K562 (cell line): Measurements from ENCODE around the gene FERMT3. TPM values are rescaled to one million over a fixed set of nuclear protein-coding genes. Genes with fewer than 3 reads are reported as not detected.

ENCODE experiments used
- ATAC-seq: fragments of 200-7000 bp; cut with Tn5 transposase; 3 replicates; pipeline ENCODE4 v1.9.1; 2020; ENCODE audit warnings: moderate library complexity
- BruUV-seq: library from RNA; stranded (reverse); fragments of 400-500 nt; replicated peaks from 2 replicates; lab custom pipeline; 2021; lab: Mats Ljungman, UMichigan
- CTCF ChIA-PET: fragments of 300-600 bp; formaldehyde crosslinking; extraction: SDS; loops from one replicate; lab custom pipeline; 2021; ENCODE audit warnings: low intra/inter-chr PET ratio; lab: Yijun Ruan, JAX
- POLR2A ChIA-PET: fragments of 300-600, 350-650 bp; sonication (Branson Sonifier 250); formaldehyde crosslinking; extraction: SDS; loops from one replicate; lab custom pipeline; 2021; ENCODE audit warnings: antibody characterized with exemption, inconsistent platforms; lab: Yijun Ruan, JAX
- DNase-seq, 4 experiments: peaks; one replicate each; pipeline versions ENCODE4 v3.0.0 to v3.0.0-alpha.2; 2011 to 2018; ENCODE audit warnings: low spot score in 3 of 4, mixed read lengths in 3 of 4; ENCODE audit errors: extremely low read depth in 1 of 4
- FAIRE-seq: peaks from 2 replicates; lab custom pipeline; 2011; peaks lifted over from hg19 to GRCh38; lab: Jason Lieb, UNC
- H2AFZ ChIP-seq: 2 replicates; pipeline ENCODE4 v1.6.0; 2011; ENCODE audit warnings: low read depth, low read length, control low read depth, inconsistent platforms
- H3K27ac ChIP-seq: fragments of 200-600 bp; 3 replicates; pipeline ENCODE4 v1.8.0; 2011; ENCODE audit warnings: low read depth, mild to moderate bottlenecking, control low read depth, inconsistent platforms, low read length, moderate library complexity, mixed read lengths; ENCODE audit errors: extremely low read depth
- H3K27me3 ChIP-seq, 2 experiments: fragments of 300-600 bp in 1 of 2; 2 replicates in 1 of 2; 3 replicates in 1 of 2; pipeline versions ENCODE4 v1.6.0 to v1.8.0; 2011; ENCODE audit warnings: inconsistent platforms in 2 of 2, low read length in 2 of 2, mild to moderate bottlenecking in 1 of 2, mixed read lengths in 1 of 2, moderate library complexity in 1 of 2; ENCODE audit not compliant: control insufficient read depth in 2 of 2, insufficient read depth in 2 of 2
- H3K36me3 ChIP-seq: fragments of 300-600 bp; 3 replicates; pipeline ENCODE4 v1.8.0; 2011; ENCODE audit warnings: mild to moderate bottlenecking, low read length, inconsistent platforms; ENCODE audit not compliant: control insufficient read depth, insufficient read depth
- H3K4me1 ChIP-seq, 2 experiments: fragments of 200-600 bp in 1 of 2; replicated peaks in 1 of 2; 2 replicates in 1 of 2; 3 replicates in 1 of 2; pipeline versions ENCODE4 v1.5.1 to v1.8.0; 2011; ENCODE audit warnings: inconsistent platforms in 2 of 2, low read length in 2 of 2, mild to moderate bottlenecking in 1 of 2, mixed read lengths in 1 of 2, moderate library complexity in 1 of 2; ENCODE audit not compliant: control insufficient read depth in 2 of 2, insufficient read depth in 2 of 2
- H3K4me2 ChIP-seq: 2 replicates; pipeline ENCODE4 v1.6.1; 2011; ENCODE audit warnings: low read length, control low read depth, inconsistent platforms, mixed read lengths; ENCODE audit not compliant: insufficient read depth
- H3K4me3 ChIP-seq: fragments of 200-600 bp; sonication (generic), shearing (Covaris generic); 2 replicates; pipeline ENCODE4 v1.5.1; 2016; ENCODE audit warnings: control low read depth, inconsistent platforms
- H3K79me2 ChIP-seq: fragments of 200-600 bp; 3 replicates; pipeline ENCODE4 v1.8.0; 2011; ENCODE audit warnings: low read length, inconsistent platforms; ENCODE audit not compliant: control insufficient read depth, insufficient read depth
- H3K9ac ChIP-seq, 2 experiments: 2 replicates each; pipeline versions ENCODE4 v1.6.0 to v1.6.1; 2011; ENCODE audit warnings: low read depth in 2 of 2, low read length in 2 of 2, control low read depth in 1 of 2, inconsistent platforms in 1 of 2, mild to moderate bottlenecking in 1 of 2, mixed read lengths in 1 of 2; ENCODE audit not compliant: insufficient read depth in 1 of 2
- H3K9me1 ChIP-seq: one replicate; pipeline ENCODE4 v1.6.0; 2011; ENCODE audit warnings: inconsistent platforms, mild to moderate bottlenecking, low read length, moderate library complexity; ENCODE audit not compliant: control insufficient read depth, insufficient read depth
- H3K9me3 ChIP-seq: replicated peaks from 2 replicates; pipeline ENCODE4 v1.5.1; 2011; ENCODE audit warnings: low read depth, low read length, inconsistent platforms; ENCODE audit not compliant: control insufficient read depth, insufficient read depth
- H4K20me1 ChIP-seq: replicated peaks from 2 replicates; pipeline ENCODE4 v1.6.1; 2011; ENCODE audit warnings: low read length, inconsistent platforms, mixed read lengths; ENCODE audit not compliant: control insufficient read depth, insufficient read depth
- ARID2 ChIP-seq: fragments of 450-650 bp; IDR thresholded peaks from 2 replicates; pipeline ENCODE4 v1.6.1; 2017; ENCODE audit warnings: antibody characterized with exemption, mild to moderate bottlenecking
- ASH1L ChIP-seq: fragments of 450-650 bp; IDR thresholded peaks from 2 replicates; pipeline ENCODE4 v1.6.1; 2018; ENCODE audit warnings: borderline replicate concordance, mild to moderate bottlenecking, low read depth; ENCODE audit not compliant: partially characterized antibody
- BHLHE40 ChIP-seq: IDR thresholded peaks from 2 replicates; pipeline ENCODE4 v1.6.1; 2011; ENCODE audit warnings: low read length, improper control_type of control experiment
- CHD2 ChIP-seq: IDR thresholded peaks from 2 replicates; pipeline ENCODE4 v1.6.1; 2011; ENCODE audit warnings: low read depth, low read length
- GTF2F1 ChIP-seq: IDR thresholded peaks from 2 replicates; pipeline ENCODE4 v1.6.1; 2011; ENCODE audit warnings: low read depth, low read length, improper control_type of control experiment
- MEIS2 ChIP-seq: fragments of 450-650 bp; IDR thresholded peaks from 2 replicates; pipeline ENCODE4 v1.6.1; 2014; ENCODE audit warnings: mild to moderate bottlenecking; ENCODE audit not compliant: partially characterized antibody
- MXI1 ChIP-seq: IDR thresholded peaks from 2 replicates; pipeline ENCODE4 v1.6.1; 2011; ENCODE audit warnings: low read depth, mild to moderate bottlenecking, improper control_type of control experiment, low read length
- POLR2AphosphoS2 ChIP-seq: IDR thresholded peaks from 2 replicates; pipeline ENCODE4 v1.6.1; 2012; ENCODE audit warnings: low read length, improper control_type of control experiment
- ZNF408 ChIP-seq: fragments of 250-450 bp; sonication (Bioruptor Pico); IDR thresholded peaks from 2 replicates; pipeline ENCODE4 v1.4.0; 2020; ENCODE audit warnings: low read depth, mild to moderate bottlenecking, moderate library complexity
- WGBS: fragments of 100-300 bp; shearing (Covaris generic); methylation state at CpG from one replicate; pipeline ENCODE4 v1.1.6; 2016; ENCODE audit warnings: low coverage, mixed read lengths; ENCODE audit not compliant: insufficient coverage; ENCODE audit errors: missing lambda C conversion rate; 5-methylcytosine and 5-hydroxymethylcytosine counted together
- in situ Hi-C: fragments of 300-500 bp; cut with MboI; formaldehyde crosslinking; loops from 4 replicates; pipeline ENCODE4 v1.15.0; 2018; ENCODE audit warnings: inconsistent platforms, mixed read lengths
- intact Hi-C: fragments of 100-400 bp; cut with micrococcal nuclease; formaldehyde crosslinking; loops from 2 replicates; pipeline ENCODE4 v1.14.2; 2022
- polyA plus RNA-seq, 8 experiments: library from polyadenylated mRNA; depleted of rRNA in 4 of 8; stranded (reverse) in 5 of 8; unstranded in 3 of 8; fragments of >200 nt; fragmentation: Nextera tagmentation in 2 of 8; fragmentation: Illumina TruSeq in 1 of 8; extraction: Ambion mirVana in 2 of 8; extraction: Trizol in 1 of 8; gene quantifications; 2 replicates each; pipeline versions ENCODE4 v1.2.1 to v1.2.3, GENCODE V29; 2011 to 2014; ENCODE audit warnings: inconsistent platforms in 1 of 8, missing spikeins in 1 of 8
- total RNA-seq, 7 experiments: library from RNA; depleted of rRNA in 6 of 7; stranded (reverse); fragments of >200 nt in 6 of 7; fragmentation: Illumina TruSeq in 2 of 7; extraction: Trizol in 2 of 7; gene quantifications; 2 replicates each; pipeline versions ENCODE4 v1.2.1 to v1.2.3, GENCODE V29; 2011 to 2021; ENCODE audit warnings: low replicate concordance in 1 of 7
- TF ChIP-seq, protein P1 (sequence below), 2 experiments: IDR thresholded peaks in 1 of 2; conservative IDR thresholded peaks in 1 of 2; 2 replicates each; pipeline ENCODE4 v1.6.1; 2016; ENCODE audit warnings: low read depth in 2 of 2, mild to moderate bottlenecking in 1 of 2, missing compliant biosample characterization in 1 of 2, missing genetic modification characterization in 1 of 2, moderate library complexity in 1 of 2
- TF ChIP-seq, protein P2 (sequence below): fragments of 200-800 bp; sonication (Bioruptor generic); IDR thresholded peaks from 2 replicates; pipeline ENCODE4 v1.6.1; 2017; ENCODE audit warnings: missing genetic modification characterization, missing compliant biosample characterization
- TF ChIP-seq, protein P3 (sequence below): fragments of 450-650 bp; IDR thresholded peaks from 2 replicates; pipeline ENCODE4 v1.6.1; 2016

Gene FERMT3
- total and polyA plus RNA-seq, 9 of the 15 experiments (the other 6 are each of a cell fraction or from before 2014, with no cell fraction given) = 3.2 to 275 (median 79.7) TPM

DNA sequence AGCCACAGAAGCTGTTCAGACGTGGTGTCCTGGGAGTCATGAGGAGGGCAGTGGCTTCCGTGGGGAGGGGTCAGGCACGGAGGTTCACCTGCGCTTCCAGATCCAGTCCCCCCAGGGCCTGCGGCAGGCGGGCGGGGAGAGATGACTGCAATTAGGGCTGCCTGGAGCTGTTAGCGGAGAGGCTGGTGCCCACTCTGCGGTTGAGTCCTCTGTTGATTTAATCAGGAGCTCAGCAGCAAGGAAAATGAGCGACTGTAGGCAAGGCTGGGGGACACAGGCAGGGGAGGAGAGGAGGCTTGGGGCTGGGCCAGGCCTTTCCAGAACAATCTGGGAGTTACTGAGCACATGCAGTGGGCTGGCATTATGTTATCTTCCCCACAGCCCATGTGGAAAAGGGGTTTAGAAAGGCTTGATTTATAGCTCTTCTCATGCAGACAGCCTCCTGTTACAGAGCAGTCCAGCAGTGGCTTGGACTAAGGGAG, 57.9 kb downstream of the FERMT3 start:
- Histone ChIP-seq H3K9me1 (peaks cover 3% of the 10 kb centered on the region), H3K9ac (peak overlapping the region in 1 of 2 experiments; percentile 18; a peak in 2 of 4 replicates), H3K4me3 (no peak overlapping the region), H3K9me3 (no peaks in the 10 kb centered on the region), H2AFZ (no peak overlapping the region), H3K27me3 (no peaks in the 10 kb centered on the region), H3K79me2 (peaks cover 14% of the 10 kb centered on the region; the same call in 2 of the 3 replicates), H3K4me1 (peaks cover 15 to 52% of the 10 kb centered on the region in 2 experiments), H3K36me3 (peaks cover 81% of the 10 kb centered on the region), H3K4me2 (no peak overlapping the region), H4K20me1 (0 out of 2 replicates have a peak, but pooled peaks cover 4% of the 10 kb centered on the region), H3K27ac (no peak overlapping the region)
- FAIRE-seq (no peak), DNase-seq (peak in 1 of 4 experiments; percentile 27), ATAC-seq (no peak)
- CTCF ChIA-PET = no interaction called here
- in situ Hi-C loops = no loop called here
- POLR2A ChIA-PET = interaction anchor here (0.6 to 2.4 kb wide), 7 partner anchors 9 to 60 kb away, joined by 3 to 7 read pairs (median 4); partner anchors contain the start of genes PLCB3 and PPP1R14B
- BruUV-seq = no TSS peak
- whole genome bisulfite sequencing = 69% methylated on average over 10 of the region's 10 CpGs
- TF ChIP-seq, protein P1, sequence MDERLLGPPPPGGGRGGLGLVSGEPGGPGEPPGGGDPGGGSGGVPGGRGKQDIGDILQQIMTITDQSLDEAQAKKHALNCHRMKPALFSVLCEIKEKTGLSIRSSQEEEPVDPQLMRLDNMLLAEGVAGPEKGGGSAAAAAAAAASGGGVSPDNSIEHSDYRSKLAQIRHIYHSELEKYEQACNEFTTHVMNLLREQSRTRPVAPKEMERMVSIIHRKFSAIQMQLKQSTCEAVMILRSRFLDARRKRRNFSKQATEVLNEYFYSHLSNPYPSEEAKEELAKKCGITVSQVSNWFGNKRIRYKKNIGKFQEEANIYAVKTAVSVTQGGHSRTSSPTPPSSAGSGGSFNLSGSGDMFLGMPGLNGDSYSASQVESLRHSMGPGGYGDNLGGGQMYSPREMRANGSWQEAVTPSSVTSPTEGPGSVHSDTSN (CRISPR knock-in tag; IDR thresholded peaks at IDR 0.05; ENCODE audit: low read depth) = no peak
- TF ChIP-seq, protein P1 (tag; conservative IDR thresholded peaks at IDR 0.05; ENCODE audit: low read depth) = peak; percentile 89
- no peak for TF ChIP-seq GTF2F1
- TF ChIP-seq BHLHE40 = peak; percentile 51; the same call in 1 of the 2 replicates
- TF ChIP-seq ASH1L = no peak
- TF ChIP-seq, protein P2, sequence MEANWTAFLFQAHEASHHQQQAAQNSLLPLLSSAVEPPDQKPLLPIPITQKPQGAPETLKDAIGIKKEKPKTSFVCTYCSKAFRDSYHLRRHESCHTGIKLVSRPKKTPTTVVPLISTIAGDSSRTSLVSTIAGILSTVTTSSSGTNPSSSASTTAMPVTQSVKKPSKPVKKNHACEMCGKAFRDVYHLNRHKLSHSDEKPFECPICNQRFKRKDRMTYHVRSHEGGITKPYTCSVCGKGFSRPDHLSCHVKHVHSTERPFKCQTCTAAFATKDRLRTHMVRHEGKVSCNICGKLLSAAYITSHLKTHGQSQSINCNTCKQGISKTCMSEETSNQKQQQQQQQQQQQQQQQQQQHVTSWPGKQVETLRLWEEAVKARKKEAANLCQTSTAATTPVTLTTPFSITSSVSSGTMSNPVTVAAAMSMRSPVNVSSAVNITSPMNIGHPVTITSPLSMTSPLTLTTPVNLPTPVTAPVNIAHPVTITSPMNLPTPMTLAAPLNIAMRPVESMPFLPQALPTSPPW (CRISPR knock-in tag) = 0 out of 2 replicates have a peak, but pooled peaks have one; percentile 30
- TF ChIP-seq ZNF408 (CRISPR knock-in tag) = no peak
- TF ChIP-seq MXI1 = no peak
- no peak for TF ChIP-seq POLR2AphosphoS2
- TF ChIP-seq, protein P3, sequence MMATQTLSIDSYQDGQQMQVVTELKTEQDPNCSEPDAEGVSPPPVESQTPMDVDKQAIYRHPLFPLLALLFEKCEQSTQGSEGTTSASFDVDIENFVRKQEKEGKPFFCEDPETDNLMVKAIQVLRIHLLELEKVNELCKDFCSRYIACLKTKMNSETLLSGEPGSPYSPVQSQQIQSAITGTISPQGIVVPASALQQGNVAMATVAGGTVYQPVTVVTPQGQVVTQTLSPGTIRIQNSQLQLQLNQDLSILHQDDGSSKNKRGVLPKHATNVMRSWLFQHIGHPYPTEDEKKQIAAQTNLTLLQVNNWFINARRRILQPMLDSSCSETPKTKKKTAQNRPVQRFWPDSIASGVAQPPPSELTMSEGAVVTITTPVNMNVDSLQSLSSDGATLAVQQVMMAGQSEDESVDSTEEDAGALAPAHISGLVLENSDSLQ = peak; percentile 72
- TF ChIP-seq ARID2 = no peak
- TF ChIP-seq CHD2 = no peak
- peak; percentile 83 for TF ChIP-seq MEIS2
- intact Hi-C loops = no loop called here
